Measurements from ENCODE around the gene PRSS22. TPM values are rescaled to one million over a fixed set of nuclear protein-coding genes. Genes with fewer than 3 reads are reported as not detected.

Gene PRSS22
- total RNA-seq, 1 donor from 2014 or later, result 0.70 TPM

DNA sequence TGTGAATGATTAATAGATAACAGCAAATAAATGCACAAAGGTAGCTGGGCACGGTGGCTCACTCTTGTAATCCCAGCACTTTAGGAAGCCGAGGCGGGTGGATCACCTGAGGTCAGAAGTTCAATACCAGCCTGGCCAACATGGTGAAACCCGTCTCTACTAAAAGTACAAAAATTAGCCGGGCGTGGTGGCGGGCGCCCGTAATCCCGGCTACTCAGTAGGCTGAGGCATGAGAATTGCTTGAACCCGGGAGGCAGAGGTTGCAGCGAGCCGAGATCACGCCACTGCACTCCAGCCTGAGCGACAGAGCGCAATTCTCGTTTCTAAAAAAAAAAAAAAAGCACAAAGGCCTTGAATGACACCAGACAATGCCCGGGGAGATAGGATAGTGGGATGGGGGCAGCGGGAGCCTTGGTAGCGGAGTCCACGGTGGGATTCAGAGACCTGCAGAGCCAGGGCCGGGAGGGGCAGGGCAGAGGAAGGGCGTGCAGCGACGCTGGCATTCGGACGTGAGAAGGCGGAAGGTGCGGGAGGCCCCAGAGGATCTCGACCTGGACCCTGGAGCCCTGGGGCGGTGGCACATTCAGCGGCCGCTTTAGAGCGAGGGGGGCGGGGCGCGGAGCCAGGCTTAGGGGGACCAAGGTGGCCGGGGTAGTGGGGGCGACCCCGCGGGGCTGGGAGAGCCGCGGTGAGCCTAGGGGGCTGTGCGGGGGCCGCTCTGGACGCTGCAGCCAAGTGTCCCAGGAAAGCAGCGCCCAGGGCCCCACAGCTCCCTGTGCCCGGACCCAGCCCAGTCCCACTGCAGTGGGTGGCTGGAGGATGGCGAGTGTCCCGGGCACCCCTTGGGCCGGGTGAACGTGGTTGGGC, 24.0 kb upstream of the PRSS22 start:
- ATAC-seq (peak; percentile 9), DNase-seq (ENCODE audit: low spot score) (peak; percentile 55)

DNA sequence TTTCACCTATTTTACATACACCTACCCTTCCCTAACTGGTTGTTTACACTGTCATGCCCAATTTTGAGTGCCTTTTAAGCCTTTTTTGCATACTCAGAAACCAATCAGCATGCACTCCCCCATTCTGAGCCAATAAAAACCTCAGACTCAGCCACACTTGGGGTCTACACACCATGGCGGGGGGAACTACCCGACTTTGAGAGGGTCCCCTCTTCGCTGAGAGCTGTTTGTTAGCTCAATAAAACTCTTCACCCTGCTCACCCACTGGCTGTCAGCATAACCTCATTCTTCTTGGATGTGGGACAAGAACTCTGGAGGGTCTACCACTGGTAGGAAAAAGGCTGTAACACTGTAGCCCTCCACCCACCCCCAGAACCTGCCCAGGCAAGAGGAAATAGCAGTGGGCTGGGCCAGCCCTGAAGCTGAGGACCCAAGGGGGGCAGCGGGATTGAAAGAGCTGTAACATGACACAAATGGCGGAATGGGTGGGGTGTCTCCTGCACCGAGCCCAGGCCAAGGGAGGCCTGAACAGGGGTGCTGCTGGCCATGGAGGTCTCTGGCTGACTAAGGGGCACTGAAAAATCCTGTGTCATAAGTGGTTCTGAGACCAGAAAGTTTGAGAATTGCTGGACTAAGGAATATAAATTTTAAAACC, 22.0 kb upstream of the PRSS22 start:
- DNase-seq (ENCODE audit: low spot score) (no peak), ATAC-seq (no peak)

DNA sequence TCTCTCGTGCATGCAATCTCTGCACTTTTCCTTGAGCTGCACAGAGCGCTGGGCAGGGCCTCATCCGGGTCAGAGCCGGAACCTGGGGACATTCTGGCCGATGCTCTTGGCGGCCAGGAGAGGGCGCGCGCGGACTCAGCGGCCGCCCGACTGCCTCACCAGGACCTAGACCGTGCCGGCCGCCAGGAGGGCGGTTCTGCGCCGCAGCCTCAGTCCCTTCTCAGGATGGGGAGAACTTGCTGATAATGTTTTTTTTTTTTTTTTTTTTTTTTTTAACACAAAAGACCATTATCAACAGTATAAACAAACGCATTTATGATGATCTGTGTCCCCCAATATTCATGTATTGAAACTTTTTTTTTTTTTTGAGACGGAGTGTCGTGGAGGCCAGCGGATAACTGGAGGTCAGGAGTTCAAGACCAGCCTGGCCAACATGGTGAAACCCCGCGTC, 17.0 kb upstream of the PRSS22 start:
- DNase-seq (ENCODE audit: low spot score), result peak; percentile 78
- ATAC-seq, result peak; percentile 100

DNA sequence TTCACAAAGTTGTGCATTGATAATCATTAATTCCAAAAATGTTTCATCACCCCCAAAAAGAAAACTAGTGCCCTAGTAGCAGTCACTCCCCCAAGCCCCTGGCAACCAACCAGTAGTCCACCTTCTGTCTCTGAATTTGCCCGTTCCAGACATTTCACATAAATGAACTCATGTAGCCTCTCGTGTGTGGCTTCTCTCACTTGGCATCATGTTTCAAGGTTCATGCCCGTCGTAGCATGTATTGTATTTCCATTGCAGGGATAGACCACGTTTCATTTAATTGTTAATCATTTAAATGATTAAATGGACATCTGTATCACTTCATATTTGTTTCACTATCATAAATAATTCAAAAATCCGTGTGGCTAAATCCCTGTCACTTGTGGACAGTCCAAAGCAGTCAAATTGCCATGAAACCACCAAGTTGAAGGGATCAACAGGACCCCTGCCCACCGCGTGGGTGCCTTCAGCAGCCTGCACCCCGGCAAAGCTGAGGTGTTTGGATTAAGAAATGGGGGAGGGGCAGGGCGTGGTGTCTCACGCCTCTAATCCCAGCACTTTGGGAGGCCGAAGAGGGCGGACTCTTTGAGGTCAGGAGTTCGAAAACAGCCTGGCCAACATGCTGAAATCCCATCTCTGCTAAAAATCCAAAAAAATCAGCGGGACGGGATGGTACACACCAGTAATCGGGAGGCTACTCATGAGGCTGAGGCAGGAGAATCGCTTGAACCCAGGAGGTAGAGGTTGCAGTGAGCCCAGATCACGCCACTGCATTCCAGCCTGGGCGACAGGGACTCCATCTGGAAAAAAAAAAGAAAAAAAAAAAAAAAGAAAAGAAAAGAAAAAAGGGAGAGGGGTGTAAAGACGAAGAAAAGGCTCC, 16.3 kb upstream of the PRSS22 start:
- ATAC-seq (no peak), DNase-seq (ENCODE audit: low spot score) (no peak)

DNA sequence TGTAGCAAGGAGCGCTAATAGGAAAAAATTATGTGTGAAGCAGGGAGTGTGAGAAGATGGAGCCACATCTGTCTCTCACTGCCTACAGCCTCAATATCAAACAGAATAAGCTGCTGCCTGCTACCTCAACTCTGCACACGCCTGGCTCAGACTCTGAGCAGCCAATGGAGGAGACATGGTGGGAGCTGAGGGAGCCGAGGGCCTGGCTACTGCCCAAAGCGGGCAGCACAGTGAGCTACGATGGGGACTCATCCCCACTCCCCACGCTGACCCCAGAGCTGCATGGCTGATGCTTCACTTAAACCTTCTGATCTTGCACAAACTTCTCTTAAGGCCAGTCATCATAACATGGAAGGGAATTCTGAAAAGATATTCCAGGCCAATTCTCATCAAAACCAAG, 14.0 kb upstream of the PRSS22 start:
- no peak for ATAC-seq
- no peak for DNase-seq (ENCODE audit: low spot score)

DNA sequence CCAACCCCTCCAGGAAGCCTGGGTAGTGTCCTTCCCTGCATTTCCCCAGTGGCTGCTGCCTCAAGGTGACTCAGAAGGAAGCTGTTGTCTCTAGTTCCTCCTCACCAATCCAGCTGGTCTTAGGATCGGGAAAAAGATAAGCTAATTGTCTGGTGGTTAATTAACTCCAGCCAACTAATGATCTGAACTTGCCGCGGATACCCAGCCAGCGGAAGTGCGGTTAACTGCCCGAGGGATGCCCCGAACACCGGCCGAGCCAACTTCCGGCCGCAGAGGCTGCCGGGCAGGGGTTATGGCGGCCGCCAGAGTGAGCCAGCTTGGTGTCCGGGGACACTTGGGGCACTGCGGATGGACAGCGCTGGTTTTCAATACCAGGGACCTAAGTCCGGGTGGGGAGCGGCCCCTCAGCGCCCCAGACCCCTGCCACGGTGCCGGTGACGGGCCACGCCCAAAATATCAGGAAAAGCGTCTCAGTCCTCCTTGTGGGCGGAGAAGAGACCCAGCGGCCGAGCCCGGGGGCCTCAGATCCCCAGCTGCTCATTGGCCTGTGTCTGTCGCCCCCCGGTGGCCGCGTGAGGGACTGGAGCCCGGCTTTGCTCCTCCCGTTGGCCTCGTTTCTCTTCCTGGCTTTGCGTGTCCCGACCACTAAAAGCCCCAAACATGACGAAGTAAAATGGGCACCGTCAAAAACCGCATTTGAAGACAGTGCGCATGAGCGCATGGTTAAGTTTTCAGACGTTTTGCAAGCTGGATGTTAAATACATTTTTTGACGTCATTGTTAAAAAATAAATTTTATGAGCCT, 10.2 kb upstream of the PRSS22 start:
- DNase-seq (ENCODE audit: low spot score) (peak; percentile 88), ATAC-seq (peak; percentile 98)

DNA sequence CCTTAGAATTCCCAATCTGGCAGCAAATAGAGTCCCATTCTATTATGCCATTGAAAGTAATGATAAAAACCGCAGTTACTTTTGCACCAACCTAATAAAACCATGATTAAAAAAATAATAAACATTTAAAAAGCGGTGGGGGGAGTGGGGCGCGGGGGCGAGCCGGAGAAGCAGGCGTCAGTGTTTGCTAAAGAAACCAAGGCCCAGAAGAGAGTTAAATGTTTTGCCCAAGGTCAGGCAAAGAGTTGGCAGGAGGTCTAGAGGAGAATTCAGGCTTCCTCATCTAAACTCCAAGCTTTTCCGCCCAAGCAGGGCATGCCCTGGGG, 9.7 kb upstream of the PRSS22 start:
- no peak for DNase-seq (ENCODE audit: low spot score)
- ATAC-seq, result no peak

DNA sequence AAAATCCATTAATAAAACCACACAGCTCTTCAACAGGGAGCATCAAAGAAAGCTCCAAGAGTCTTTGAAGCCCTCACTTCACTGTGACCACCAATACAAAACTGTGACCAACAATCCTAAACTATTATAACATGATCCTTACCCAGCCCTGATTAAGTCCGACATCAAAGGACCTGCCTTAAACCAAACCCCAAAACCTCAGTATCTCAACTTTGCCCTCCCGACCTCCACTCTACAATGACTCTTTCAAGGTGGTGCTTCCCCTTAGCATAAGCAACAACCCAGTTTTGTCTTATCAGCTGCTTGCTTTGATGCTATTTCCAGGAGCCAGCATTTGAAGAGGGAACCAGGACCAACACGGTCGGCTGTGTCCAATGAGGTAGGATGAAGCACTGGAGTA, 8.5 kb upstream of the PRSS22 start:
- ATAC-seq, result no peak
- DNase-seq (ENCODE audit: low spot score), result no peak

DNA sequence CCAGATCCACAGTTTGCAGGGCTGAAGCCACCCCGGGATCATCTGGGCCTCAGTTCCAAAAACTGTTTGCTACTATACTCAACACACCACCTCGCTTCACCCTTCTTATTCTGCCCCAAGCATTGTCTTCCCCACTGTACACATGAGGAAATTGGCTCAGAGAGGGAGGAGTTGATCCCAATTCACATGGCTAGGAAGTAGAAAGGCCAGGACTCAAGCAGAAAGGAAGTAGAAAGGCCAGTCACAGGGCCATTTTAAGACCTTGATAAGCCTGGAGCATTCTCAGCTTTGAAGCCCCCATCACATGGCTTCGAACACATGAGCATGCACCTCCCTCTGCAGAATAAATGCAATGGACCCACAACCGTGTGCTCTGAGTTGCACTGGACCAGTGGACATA, 7.7 kb upstream of the PRSS22 start:
- no peak for DNase-seq (ENCODE audit: low spot score)
- ATAC-seq, result no peak

DNA sequence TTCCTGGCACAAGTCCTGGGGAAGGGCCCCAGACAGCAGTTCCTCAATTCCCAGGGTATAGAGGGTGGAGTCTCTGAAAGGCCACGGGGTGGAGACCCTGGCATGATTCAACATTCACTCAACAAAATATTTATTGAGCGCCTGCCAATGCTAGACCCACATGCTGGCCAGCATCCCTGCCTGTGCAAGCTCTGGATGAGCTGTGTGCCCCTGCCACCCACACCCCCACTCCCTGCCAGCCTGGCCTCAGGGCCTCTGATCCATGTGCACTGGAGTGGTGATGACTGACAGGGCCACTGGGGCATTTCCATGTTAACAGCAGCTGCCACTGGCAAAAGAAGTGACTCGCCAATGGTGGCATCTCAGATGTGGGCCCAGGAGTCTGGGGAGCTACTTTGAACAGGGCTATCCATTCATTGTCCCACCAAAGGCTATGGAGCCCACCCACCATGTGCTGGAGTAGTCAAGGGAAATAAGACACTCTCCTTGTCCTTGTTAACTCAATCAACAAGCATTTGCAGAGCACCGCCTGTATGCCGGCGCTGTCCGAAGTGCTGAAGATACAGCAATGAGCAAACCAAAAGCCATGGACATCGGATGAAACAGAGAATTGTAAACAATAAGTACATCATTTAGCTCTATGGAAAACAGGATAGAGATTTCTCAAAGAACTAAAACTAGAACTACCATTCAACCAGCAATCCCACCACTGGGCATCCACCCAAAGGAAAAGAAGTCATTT, 3.0 kb upstream of the PRSS22 start:
- ATAC-seq, result no peak

DNA sequence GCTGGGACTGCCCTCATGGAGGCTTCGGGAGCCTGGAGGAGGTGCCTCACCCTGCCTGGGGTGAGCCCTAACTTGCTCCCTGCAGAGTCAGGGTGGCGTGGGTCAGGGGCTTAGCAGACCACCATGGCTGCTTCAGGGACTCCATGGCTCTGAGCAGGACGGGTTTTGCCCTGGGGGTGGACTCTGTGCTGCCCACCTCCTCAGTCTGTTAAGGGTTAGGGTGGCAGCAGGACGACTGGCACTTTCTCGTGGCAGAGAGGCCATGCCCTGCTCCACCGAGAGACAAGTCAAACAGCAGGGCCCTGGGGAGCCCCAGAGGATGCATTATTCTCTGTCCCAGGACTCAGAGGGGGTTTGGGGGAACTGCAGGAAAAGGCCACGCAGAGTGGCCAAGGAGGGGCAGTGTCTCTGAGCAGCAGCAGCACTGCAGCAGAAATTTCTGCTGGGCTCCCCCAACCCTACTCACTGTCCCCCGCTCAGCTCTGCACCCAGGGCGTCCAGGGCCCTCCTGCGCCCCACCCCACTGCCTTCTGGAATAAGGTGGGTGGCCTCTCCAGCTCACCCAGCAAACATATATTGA, 1.8 kb upstream of the PRSS22 start:
- ATAC-seq, result no peak
- no peak for DNase-seq (ENCODE audit: low spot score)

More for the DNA sequence above, 3.0 kb upstream of the PRSS22 start:
- no peak for DNase-seq (ENCODE audit: low spot score)

DNA sequence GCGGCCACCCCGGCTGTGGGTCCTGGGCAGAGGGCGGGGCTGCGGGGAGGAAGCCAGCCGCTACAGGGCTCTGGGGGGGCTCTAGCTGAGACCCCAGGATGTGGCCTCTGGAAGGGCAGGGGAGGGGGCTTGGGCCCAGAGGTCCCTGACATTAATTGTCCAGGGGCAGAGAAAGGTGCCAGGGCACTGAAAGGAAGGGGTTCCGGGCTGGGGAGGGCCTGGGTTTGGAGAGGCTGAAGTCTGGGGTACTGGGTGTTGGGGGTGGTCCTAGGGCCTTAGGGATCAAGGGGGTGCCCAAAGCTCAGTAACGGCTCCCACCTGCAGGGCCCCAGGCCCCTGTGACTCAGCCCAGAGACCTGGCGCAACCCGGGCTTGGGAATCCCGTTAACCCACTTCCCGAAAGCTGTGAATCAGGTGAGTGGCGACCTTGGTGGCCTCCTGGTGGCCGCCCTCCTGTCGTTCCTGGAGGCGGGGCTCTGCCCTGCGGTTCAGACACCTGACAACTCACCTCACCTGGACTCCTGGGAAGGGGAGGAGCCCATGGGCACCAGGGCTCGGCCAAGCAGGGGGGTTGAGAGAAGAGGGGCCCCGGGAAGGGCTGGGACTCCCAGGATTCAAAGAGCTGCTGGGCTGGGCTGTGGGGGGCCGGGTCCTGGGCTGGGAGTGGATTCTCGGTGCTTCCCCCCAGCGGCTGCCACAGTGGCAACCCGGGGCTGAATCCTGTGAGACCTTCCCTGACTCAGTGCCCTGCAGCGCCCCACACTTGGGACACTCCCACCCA, 465 bp upstream of the PRSS22 start:
- DNase-seq (ENCODE audit: low spot score) (no peak), ATAC-seq (peak; percentile 48)

DNA sequence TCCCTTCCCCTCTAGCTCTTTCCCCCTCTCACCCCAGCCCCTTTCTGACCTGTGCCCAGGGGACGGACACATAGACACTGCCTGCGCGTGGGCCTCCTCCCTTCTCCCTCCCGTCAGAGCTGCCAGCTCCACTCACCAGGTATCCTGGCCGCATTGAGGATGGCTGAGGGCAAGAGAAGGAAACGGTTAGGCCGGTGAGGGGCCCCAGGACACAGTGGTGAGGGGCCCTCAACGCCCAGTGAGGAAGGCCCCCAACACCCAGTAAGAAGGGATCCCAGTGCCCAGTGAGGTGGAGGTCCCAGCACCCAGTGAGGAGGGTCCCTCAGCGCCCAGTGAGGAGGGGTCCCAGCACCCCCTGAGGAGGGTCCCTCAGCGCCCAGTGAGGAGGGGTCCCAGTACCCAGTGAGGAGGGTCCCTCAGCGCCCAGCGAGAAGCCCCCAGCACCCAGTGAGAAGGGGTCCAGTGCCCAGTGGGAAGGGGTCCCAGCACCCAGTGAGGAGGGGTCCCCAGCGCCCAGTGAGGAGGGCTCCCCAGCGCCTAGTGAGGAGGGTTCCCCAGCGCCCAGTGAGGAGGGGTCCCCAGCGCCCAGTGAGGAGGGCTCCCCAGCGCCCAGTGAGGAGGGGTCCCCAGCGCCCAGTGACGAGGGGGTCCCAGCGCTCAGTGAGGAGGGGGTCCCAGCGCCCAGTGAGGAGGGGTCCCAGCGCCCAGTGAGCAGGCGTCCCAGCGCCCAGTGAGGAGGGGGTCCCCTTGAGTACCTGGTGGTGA, 1.1 kb downstream of the PRSS22 start:
- ATAC-seq (no peak), DNase-seq (ENCODE audit: low spot score) (no peak)

DNA sequence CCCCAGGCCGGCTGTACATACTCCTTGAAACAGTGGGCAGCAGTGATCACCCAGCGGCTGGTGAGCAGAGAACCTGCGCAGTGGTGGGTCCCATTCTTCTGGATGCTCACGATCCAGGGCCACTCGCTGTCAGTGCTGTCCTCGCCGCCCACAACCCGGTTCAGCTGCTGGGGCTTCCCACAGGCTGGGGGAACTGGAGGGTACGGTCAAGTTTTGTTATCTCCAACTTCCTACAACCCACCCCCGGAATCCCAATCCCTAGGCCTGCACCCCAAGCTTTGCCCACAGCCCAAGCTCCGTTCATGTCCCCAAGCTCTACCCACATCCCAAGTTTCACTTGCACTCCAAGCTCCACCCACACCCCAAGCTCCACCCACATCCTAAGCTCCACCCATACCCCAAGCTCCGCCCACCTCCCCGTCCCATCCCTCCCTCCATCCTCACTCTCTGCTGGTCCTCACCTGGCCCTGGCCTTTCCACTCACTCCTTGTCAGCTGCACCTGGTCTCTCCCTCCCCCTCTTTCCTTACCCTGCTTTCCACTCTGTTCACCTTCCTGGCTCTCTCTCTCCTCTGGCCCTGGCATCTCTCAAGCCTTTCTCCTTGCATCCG, 1.8 kb downstream of the PRSS22 start:
- DNase-seq (ENCODE audit: low spot score) (no peak), ATAC-seq (no peak)

DNA sequence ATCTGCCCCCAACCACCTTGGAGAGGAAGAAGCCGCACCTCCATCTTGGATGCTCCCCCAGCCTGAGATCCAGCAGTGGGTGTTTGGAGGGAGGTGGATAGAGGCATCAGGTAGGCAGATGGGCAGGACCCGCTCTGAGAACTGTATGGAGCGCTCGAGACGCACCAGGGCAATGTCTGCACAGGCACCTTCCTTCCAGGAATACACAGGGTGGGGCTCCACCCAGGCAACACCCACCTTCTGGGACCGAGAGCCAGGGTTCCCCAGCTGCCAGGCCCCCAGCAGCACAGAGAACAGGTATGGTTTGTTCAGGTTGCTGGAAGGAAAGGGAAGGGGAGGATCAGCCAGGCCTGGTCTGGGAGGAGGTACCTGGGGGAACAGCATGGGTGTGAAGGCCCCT, 2.4 kb downstream of the PRSS22 start:
- DNase-seq (ENCODE audit: low spot score) (no peak), ATAC-seq (no peak)

DNA sequence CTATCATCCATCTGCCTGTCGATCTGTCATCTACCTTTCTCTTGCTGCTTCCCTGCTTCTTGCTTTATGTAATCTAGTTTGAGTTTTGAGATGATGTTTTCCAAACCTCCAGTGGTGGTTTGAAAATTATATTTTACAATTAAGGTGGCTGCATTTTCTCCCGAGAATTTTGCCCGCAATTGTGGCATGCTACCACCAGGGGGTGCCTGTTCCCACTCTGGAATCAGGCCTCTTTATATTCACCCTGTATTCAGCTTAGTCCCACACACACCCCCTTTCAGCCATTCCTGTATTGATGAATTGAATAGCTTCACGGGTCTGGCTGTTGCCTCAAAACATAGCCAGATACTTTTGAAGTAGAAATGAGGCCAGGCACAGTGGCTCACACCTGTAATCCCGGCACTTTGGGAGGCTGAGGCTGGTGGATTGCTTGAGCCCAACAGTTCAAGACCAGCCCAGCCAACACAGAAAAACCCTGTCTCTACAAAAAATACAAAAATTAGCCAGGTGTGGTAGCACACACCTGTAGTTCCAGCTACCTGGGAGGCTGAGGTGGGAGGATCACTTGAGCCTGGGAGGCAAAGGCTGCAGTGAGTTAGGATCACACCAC, 3.2 kb downstream of the PRSS22 start:
- ATAC-seq (no peak), DNase-seq (ENCODE audit: low spot score) (no peak)

DNA sequence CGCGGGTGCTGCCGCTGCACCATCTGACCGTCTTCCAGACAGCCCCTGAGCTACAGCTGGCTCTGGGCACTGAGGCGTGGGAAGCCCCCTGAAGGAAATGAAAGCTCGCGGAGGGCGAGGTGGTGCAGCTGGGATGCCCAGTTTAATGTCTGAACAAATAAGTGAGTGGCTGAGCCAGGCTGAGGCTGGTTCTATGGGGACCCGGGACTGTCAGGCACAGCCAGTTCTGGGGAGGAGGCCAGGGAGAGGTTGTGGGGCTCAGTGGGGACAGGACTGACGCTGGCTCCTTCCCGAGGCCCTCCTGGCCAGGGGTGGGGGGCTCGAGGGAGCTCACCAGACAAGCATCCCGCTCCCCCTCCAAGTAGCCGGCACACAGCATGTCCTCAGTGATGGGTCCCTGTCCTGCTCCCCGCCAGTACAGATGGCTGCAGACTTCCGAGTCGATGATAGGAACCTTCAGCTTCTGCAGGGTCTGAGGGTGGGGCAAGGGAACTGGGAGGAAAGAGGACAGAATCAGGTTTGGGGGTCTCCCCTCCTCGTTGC, 4.4 kb downstream of the PRSS22 start:
- ATAC-seq (no peak), DNase-seq (ENCODE audit: low spot score) (no peak)
